Fibroblast of gingiva (primary cell): ENCODE results near the gene EVA1C.

ENCODE experiments used
- DNase-seq: peaks from one replicate; pipeline ENCODE4 v3.0.0-alpha.2; 2011; ENCODE audit warnings: low read depth

EVA1C gene

DNA sequence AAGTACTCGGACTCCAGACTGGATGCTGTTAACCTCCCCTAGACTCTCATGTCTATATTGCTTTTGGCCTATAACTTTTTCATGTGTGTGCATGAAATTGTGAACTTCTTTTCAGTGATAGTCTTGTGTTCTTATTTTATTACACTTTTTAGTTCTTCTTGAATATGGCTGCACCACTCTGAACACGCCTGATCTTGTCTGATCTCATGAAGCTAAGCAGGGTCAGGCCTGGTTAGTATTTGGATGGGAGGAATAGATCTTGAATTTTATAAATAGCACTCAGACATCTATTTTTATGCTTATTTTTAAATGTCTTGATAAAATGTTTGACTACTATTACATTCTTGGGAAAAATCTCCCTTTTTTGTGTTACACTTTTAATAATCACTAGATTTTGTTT, 150.4 kb downstream of the EVA1C start:
- DNase-seq = no peak
